Activated T-helper 9 cell treated with anti-CD3 and anti-CD28 coated beads, Interleukin-2, amount 50 U/mL, for 16 hours (primary cell): ENCODE results near the gene XYLT1.
"Not testable (repeated sequence)": the region's sequence is repeated elsewhere in the genome, so short reads cannot be mapped to it uniquely, and the experiment has no call there.

ENCODE experiments used
- DNase-seq: peaks from one replicate; pipeline ENCODE4 v3.0.0-alpha.2; 2020; ENCODE audit warnings: low read depth

XYLT1 gene

GRCh38 chr16:17354685-17355084, 116.1 kb downstream of the XYLT1 start:
- no peak for DNase-seq

- no peak for DNase-seq
Measured at GRCh38 chr16:17354141-17354601, 116.6 kb downstream of the XYLT1 start.

- DNase-seq, result no peak
Measured at GRCh38 chr16:17353561-17353960, 117.2 kb downstream of the XYLT1 start.

- DNase-seq, result no peak
Measured at GRCh38 chr16:17351441-17352035, 119.2 kb downstream of the XYLT1 start.

GRCh38 chr16:17350207-17350606, 120.6 kb downstream of the XYLT1 start:
- no peak for DNase-seq

- no peak for DNase-seq
Measured at GRCh38 chr16:17348826-17349225, 121.9 kb downstream of the XYLT1 start.

GRCh38 chr16:17348042-17348783, 122.5 kb downstream of the XYLT1 start:
- no peak for DNase-seq

- DNase-seq, result no peak
Measured at GRCh38 chr16:17347624-17348023, 123.1 kb downstream of the XYLT1 start.

- no peak for DNase-seq
Measured at GRCh38 chr16:17346621-17347569, 123.9 kb downstream of the XYLT1 start.

- DNase-seq, result no peak
Measured at GRCh38 chr16:17345043-17345442, 125.7 kb downstream of the XYLT1 start.

GRCh38 chr16:17343728-17344127, 127.0 kb downstream of the XYLT1 start:
- no peak for DNase-seq

GRCh38 chr16:17343028-17343427, 127.7 kb downstream of the XYLT1 start:
- no peak for DNase-seq

- DNase-seq, result no peak
Measured at GRCh38 chr16:17342031-17342430, 128.7 kb downstream of the XYLT1 start.

- no peak for DNase-seq
Measured at GRCh38 chr16:17340804-17341203, 130.0 kb downstream of the XYLT1 start.

GRCh38 chr16:17339764-17340541, 130.8 kb downstream of the XYLT1 start:
- no peak for DNase-seq

- no peak for DNase-seq
Measured at GRCh38 chr16:17338244-17338643, 132.5 kb downstream of the XYLT1 start.

GRCh38 chr16:17336530-17336900, 134.2 kb downstream of the XYLT1 start:
- DNase-seq, result no peak

GRCh38 chr16:17335826-17336529, 134.8 kb downstream of the XYLT1 start:
- DNase-seq, result no peak

- DNase-seq, result not testable (repeated sequence)
Measured at GRCh38 chr16:17335406-17335805, 135.4 kb downstream of the XYLT1 start.

GRCh38 chr16:17334096-17334495, 136.7 kb downstream of the XYLT1 start:
- no peak for DNase-seq

- no peak for DNase-seq
Measured at GRCh38 chr16:17333229-17333628, 137.5 kb downstream of the XYLT1 start.
